Gastrocnemius medialis (tissue), 4 donors: ENCODE results near the gene RFX5.

Source experiments
- CTCF ChIP-seq, 5 experiments: fragments of 450-650 bp in 3 of 5; fragments of 200-600 bp in 2 of 5; sonication (generic) in 2 of 5; IDR thresholded peaks in 4 of 5; conservative IDR thresholded peaks in 1 of 5; 1 replicate in 4 of 5; 2 replicates in 1 of 5; pipeline ENCODE4 v1.5.1; 2016 to 2019; ENCODE audit warnings: antibody characterized with exemption in 5 of 5, mild to moderate bottlenecking in 3 of 5, moderate library complexity in 3 of 5
- POLR2A ChIP-seq, 2 donors: fragments of 450-650 bp; IDR thresholded peaks; one replicate each; pipeline ENCODE4 v1.6.1; 2017; ENCODE audit warnings: antibody characterized with exemption in 2 of 2, mild to moderate bottlenecking in 2 of 2, moderate library complexity in 2 of 2

- TF ChIP-seq CTCF (IDR thresholded peaks at IDR 0.05 in 4 of 5, conservative IDR thresholded peaks at IDR 0.05 in 1 of 5): no peak
- TF ChIP-seq POLR2A (IDR thresholded peaks at IDR 0.05): no peak
These were observed 28.1 kb downstream of the RFX5 start for GRCh38 chr1:151318975-151319374.
